HG03571 (cell line): ENCODE data around the gene SRBD1.

Experiments
- ATAC-seq: cut with Tn5 transposase; IDR thresholded peaks from one replicate; pipeline ENCODE4 v1.9.1; 2021; ENCODE audit not compliant: unreplicated experiment

Gene SRBD1

DNA sequence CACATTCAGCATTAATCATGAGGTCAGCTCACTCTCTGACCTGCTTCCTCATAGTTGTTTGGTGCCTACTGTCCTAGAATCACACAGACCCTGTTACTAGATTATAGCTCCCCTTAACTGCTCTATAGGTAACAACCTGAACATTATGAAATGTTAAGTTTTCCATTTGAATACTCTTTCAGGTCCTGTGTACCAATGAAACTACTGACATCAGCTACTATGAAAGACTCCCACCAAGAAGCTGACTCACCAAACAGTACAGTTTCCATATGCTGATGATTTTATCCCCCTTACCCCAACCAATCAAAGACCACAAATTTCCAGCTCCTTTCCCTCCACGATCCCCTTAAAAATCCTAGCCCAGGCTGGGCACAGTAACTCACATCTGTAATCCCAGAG lies 56.3 kb downstream of the SRBD1 start:
- no peak for ATAC-seq

DNA sequence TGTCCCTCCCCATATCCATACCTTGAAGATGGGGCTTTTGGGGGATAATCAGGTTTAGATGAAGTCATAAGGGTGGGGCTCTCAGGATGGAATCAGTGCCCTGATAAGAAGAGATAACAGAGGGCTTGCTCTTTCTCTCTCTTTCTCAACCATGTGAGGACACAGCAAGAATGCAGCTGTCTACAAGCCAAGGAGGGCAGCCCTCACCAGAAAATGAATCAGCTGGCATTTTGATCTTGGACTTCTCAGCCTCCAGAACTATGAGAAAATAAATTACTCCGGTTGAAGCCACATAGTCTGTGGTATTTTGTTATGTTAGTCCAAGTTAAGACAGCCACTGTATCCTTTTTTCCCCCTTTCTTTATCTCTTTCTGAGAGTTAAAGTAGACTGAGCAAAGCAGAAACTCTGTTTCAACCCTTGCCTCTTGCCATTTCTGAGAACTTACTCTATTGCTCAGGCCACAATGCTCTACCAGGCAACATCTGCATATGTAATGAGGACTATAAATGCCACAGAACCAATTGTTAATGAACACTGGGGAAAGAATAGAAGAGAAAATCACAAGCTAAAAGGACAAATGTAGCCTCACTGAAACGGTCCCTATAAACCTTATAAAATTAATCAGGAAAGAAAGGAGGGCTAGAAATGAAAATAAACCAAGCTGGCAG lies 56.9 kb downstream of the SRBD1 start:
- no peak for ATAC-seq

DNA sequence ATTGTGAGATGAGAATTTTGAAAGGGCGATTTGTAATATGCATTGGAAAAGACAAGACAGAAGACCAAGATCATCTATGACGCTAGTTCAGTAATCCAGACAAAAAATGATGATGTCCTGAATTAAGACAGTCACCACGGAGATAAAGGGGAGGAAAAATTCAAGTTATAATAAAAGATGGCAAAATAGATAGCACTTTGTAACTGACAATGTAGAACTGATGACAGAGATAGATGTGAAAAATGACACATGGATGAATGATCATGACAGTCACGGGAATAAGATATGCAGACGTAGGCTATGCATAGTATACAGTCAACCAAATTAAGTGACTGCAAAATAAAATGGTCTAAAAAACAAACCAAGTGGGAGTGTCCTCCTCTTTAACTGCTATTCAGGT lies 59.2 kb downstream of the SRBD1 start:
- no peak for ATAC-seq

DNA sequence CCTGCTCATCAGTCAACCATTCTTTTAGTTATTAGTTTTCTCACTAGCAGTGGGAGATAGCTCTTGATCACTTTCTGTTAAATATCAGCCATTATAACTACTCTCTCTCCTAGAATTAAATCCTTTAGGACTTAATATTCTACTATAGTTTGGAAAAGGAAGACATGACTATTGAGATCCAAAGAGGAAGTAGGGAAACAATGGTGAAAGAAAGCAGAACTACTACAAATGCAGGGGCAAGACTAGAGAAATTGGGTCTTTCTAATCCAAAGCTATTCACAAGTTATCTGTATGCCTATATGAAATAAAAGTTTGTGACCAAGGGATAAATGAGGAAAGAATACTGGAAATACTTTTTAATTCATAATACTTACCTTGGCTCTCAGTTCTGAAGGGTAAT lies 65.1 kb downstream of the SRBD1 start:
- no peak for ATAC-seq

DNA sequence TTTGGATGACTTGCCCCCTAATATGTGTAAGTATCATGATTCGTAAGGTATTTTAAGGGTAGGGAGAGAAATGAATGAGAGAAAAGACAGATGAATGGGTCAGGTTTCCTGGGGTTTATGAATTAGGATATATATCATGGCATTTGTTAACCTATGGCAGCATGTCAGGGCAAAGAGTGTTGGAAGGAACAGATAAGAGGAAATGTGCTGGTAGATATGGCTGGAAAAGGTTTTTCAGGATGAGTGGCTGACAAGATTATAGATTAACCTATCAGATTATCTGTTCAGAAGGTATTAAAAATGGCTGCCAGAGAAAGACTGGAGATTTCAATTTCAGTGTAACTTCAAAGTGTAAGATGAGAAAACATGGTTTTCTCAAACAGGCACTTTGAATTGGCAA lies 67.8 kb downstream of the SRBD1 start:
- no peak for ATAC-seq

DNA sequence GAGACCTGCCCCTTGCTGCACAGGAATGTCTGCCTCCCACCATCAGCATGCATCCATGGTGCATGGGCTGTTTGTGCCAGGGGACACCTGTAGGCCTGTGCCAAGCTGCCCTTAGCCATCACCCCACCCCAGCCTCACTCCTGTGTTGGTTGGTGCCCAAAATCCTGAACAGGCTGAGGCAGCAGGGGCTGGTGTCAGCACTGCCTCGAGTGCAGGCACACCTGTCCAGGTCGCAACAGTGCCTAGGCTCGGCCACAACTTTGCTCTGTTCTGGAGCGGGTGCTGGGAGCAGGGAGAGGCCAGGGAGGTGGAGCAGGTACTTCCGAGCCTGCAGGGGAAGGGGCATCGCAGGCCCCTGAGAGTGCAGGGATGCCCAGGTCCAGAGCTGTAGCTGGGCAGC lies 69.1 kb downstream of the SRBD1 start:
- ATAC-seq: no peak

DNA sequence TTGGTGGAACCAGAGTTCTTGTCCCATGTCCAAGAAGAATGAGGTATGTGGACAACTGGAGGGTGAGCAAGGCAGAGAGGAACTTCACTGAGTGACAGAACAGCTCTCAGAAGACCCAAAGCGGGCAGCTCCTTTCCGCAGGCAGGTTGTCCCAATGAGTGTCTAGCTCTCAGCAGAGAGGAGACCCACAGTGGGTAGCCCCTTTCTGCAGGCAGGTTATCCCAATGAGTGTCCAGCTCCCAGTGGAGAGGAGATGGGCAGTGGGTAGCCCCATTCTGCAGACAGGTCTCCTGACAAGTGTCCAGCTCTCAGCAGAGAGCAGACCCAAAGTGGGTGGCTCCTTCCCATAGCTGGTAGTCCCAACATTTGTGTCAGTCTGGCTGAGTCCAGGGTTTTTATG lies 69.6 kb downstream of the SRBD1 start:
- ATAC-seq: no peak

DNA sequence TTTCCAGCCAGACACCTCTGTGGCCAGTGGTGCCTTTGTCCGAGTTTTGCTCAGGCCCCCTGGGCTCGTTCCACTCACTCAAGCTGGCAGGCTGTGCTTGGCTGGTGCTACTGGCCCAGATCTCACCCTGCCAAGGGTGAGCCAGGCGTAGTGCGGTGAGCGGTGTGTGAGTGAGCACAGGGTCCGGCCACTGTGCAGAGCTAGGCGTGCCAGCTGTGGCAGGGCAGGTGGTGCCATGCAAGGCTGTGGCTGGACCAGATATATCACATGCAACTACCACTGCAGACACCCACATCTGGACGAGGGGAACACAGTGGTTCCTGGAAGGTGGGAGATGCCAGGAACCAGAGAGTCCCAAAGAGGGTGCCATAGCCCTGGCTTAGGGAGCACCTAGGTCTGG lies 70.1 kb downstream of the SRBD1 start:
- no peak for ATAC-seq

DNA sequence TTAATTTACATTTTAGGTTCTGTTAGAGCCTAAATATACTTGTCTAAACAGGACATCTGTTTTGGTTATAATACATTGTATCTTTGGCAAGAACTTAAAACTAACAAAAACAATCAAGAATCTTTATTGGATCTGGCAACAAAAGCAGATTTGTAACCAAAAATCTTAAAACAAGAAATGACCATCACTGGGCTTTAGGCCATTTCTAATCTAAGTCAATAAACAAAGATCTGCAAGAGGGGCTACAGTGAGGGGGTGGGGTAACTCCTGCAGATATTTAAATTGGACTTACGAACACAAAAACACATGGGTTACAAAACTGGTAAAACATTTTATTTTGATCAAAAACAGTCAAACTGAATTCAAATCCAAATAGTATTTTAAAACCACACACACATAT lies 77.3 kb downstream of the SRBD1 start:
- ATAC-seq: no peak

DNA sequence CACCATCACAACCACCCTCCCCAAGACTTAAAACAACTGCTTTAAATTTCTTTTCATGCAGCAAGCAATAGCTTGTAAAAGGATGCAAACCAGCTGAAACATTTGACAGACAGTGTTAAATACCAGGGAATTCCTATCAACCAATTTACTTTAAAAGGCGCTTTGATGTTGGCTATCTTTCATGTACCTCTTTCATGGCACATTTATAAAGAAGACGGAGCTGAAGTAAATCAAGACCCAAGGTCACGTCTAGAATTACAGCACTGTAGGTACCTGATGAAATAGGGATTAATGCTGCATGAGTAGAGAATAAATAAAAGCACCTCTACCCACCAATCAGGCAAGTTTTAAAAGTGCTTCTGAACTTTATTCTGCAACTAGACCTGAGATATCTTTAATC lies 78.9 kb downstream of the SRBD1 start:
- ATAC-seq: no peak

DNA sequence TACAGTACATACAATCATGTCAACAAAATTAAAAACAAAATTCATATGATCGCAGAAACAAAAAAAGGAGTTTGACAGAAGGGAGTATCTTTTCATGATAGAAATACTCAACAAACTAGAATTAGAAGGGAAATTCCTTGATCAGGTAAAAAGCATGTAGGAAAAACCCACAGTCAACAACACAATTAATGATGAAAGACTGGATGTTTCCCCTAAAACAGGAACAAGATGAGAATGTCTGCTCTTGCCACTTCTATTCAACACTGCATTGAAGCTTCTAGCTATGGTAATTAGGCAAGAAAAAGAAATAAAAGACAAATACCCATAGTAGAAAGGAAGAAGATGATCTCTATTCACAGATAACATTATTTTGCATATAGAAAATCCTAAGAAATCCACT lies 87.1 kb downstream of the SRBD1 start:
- no peak for ATAC-seq

DNA sequence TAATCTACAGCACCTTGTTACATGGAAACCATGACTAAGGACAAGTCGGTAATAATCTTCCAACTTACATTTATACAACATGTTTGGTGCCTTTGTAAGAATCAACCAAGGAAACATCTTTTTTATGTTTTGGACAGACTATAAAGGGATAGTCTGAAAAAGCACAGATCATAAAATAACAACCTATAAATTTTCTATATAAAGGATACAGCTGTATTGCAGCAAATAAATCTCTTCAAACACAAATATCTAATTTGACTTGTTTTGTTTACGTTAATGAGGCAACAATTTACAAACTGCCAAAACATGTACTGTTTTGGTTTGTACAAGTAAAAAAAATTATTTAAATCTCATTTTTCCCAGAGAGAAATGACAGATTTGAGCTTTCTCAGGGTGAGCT lies 92.5 kb downstream of the SRBD1 start:
- ATAC-seq: no peak

DNA sequence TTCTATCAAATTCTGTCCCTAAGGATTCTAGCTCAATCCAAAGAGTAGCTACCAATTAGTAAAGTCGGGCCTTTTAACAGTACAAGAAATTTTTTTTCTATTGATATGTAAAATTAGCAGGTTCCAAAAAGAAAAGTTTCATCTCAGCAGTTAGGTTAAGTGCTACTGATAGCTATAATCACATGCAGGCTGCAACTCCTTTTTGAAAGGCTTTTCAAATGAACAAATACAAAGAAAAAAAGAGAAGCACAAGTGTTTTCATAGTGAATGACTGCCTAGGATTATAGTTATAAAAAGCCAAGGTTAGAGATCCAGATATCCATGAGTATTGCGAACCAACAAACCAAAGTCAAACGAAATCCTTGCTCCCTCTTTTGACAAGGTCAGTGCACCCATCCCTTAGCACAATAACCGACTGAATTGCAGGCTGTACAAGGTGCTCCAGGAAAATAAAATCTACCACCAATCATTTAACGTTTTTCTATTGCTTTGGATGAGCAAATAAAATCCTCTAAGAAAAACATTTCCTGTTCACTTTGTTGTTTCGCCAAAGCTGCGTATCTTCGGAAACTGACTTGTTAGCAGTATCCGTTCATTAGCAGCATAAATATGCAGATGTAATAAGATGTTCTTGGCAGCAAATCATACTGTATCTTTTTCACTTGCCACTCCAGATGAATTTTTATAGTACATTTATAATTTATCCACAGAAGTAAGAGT lies 100.2 kb downstream of the SRBD1 start:
- no peak for ATAC-seq

DNA sequence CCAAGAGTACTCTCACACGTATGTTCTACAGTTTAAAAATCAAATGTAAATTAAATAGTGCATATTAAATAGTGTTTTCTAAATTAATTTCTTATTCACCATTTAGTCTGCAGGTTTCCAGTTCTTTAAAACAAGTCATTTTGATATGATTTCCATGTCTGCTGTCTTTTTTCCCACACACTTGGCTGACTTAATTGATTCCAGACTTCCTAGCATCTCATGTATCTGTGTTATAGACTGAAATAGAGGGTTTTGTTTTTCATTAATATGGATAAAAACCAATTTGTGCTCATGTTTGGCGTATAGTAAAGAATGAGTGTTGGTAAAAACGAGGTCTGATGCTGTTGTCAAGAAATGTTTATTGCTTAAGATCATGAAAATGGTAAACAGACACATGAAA lies 104.3 kb downstream of the SRBD1 start:
- no peak for ATAC-seq

DNA sequence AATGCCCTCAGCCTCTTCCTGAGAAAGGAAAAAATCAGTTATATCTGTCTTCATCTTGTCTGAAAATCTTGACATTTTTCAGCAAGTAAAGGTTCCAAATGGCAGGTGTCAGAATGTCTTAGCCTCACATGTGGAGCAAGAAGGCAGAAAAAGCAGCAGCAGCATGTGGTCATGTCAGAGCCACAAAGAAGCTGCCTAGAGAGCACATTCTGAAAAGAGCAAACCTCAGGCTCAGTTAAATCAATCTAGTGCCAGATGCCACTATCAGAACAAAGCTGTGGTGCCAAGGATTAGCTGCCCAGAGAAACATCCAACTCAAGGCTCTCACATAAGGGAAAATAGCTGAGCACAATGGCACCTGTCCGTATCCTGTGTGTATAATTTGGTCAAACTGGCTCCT lies 105.9 kb downstream of the SRBD1 start:
- ATAC-seq: no peak

DNA sequence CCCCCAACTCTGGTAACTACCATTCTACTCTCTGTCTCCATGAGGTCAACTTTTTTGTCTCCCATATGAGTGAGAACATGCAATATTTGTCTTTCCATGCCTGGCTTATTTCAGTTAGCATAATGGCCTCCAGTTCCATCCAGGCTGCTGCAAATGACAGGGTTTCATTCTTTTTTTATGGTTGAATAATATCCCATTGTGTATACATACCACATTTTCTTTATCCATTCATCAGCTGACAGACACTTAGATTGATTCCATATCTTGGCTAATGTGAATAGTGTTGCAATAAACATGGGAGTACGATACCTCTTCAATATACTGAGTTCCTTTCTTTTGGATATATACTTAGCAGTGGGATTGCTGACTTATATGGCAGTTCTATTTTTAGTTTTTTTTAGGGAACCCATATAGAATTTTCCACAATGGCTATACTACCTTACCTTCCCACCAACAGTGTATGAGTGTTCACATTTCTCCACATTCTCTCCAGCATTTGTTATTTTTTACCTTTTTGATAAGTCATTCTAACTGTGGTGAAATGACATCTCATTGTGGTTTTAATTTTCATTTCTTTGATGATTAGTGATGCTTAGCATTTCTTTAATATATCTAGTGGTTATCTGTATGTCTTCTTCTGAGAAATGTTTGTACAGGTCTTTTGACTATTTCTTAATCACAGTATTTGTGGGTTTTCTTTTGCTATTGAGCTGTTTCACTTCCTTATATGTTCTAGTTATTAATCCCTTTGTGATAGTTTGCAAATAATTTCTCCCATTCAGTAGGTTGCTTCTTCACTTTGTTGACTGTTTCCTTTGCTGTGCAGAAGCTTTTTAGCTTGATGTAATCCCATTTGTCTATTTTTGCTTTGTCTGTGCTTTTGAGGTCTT lies 112.2 kb downstream of the SRBD1 start:
- no peak for ATAC-seq

DNA sequence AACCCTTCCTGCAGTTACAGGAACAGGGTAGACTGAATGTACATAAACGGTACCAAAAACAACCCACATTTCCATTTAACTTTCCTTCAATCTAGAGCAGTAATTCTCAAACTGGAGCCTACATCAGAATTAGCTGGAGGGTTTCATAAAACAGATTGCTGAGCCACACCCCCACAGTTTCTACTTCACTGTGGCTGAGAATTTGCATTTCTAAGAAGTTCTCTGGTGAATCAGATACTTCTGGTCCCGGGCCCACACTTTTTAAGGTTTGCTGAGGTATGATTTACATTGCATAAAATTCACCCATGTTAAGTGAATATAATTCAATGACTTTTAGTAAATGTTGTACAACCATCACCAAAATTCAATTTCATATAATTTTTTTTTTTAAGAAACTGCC lies 113.7 kb downstream of the SRBD1 start:
- ATAC-seq: no peak

DNA sequence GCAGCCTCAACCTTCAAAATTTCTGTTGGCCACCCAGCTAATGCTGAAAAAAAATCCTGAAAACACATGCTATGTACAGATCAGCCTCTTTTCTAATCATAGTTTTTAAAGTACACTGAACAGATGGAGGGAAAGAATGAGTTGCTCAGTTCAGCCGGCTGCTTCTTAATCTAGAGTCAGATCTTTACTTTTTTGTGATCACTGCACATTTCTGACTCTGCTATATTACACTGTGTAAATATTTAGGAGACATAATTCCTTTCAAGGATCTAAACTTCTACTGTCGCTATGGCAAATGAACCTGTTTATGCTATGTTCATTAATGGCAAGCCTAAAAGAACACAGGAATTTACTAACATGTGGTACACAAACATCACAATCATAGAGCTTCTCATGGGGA lies 114.2 kb downstream of the SRBD1 start:
- no peak for ATAC-seq

DNA sequence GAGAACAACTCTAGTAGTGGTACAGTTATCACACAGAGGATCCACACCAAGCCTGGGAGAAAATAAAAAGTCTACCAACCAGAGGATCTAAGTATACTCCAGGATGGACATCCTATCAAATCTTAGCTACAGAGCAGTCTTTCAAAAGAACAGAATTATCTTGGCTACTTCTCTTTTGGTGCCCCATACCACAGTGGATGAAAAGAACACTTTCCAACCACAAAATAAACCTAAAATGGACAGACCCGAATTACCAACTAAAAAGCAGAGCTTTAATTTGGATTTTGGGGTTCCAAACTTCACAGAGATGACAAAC lies 116.1 kb downstream of the SRBD1 start:
- ATAC-seq: no peak

DNA sequence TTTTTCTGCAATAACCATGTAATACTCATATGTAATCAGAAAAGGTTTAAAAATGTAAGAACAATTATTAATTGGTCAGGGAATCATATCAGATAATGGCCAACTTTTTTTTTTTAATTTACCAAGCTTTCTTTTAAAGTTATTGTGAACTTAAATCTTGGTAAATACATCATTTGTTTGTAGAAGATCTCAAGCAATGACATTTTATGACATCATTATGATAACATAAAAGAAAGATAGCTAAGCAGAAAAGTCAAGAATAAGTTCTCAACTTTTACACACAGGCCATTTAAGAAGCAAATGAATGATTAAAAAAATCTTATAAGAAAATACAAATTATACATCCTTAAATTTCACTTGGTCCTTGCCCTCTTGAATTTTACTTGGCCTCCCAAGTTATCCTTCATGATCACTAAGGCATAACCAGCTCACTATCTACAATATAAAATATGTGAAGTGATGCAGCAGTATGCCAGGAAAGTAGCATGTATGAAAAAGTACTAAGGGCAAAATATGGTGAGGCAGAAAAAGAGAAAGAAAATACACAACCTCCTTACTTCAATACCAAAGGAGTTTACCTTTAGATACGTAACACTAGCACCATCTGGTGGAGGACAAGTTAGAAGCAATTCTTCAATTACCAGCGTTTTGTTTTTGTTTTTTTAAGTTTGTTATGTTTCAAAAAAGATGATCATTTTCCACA lies 116.6 kb downstream of the SRBD1 start:
- no peak for ATAC-seq

DNA sequence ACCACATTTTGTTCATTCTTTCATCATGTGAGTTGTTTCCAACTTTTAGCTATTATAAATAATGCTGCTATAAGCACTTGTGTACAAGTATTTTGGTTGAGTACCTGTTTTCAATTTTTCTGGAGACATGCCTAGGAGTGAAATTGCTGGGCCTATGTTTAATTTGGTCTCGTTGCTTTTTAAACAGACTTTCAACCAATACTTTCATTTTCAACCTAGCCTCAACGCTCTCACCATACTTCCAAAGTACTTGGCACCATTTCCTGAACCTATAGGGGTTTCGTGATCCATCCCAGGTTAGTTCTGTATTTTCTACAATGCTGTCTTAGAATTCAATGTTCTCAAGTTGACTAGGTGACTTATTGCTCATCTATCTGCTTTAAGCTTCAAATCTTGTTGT lies 126.1 kb downstream of the SRBD1 start:
- ATAC-seq: no peak

DNA sequence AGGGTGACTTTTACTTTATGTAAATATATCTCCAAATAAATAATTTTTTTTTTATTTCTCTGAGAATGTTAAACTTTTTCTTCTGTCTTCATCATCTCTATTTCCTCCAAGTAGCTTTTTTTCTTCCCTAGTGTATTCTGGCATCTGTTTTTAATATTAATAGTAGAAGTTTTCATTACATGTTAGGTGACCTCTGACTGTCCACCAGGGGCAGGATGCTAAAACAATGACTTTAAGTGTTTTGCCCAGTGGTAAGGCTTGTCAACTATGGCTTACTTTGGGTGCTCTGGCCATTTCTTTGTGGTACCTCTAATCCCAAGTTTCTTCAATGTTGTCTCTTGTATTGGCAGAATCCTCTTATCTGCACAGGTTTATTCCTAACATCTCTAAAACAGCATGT lies 127.1 kb downstream of the SRBD1 start:
- no peak for ATAC-seq
